Mesothelial cell of epicardium (in vitro differentiated cells): Measurements from ENCODE around the gene BOC. TPM values are rescaled to one million over a fixed set of nuclear protein-coding genes. Genes with fewer than 3 reads are reported as not detected.

Experiments
- DNase-seq, 2 experiments: peaks; one replicate each; pipeline ENCODE4 v3.0.0; 2021; ENCODE audit warnings: low spot score in 2 of 2; ENCODE audit not compliant: unreplicated experiment in 2 of 2
- H3K27ac Mint-ChIP-seq: 2 replicates; pipeline ENCODE4 v1.8.0; 2021; ENCODE audit warnings: mixed read lengths
- H3K27me3 Mint-ChIP-seq: 2 replicates; pipeline ENCODE4 v1.8.0; 2021; ENCODE audit warnings: low read depth, mixed read lengths
- H3K36me3 Mint-ChIP-seq: 2 replicates; pipeline ENCODE4 v1.8.0; 2021; ENCODE audit warnings: mixed read lengths
- H3K4me1 Mint-ChIP-seq: 2 replicates; pipeline ENCODE4 v1.8.0; 2021; ENCODE audit warnings: mixed read lengths
- H3K4me3 Mint-ChIP-seq: 2 replicates; pipeline ENCODE4 v1.8.0; 2021; ENCODE audit warnings: mild to moderate bottlenecking, moderate library complexity, mixed read lengths
- H3K9me3 Mint-ChIP-seq: 2 replicates; pipeline ENCODE4 v1.8.0; 2021; ENCODE audit warnings: mixed read lengths
- total RNA-seq: library from RNA; stranded (reverse); gene quantifications from 3 replicates; pipeline ENCODE4 v1.2.1, GENCODE V29; 2021
- TF ChIP-seq, protein P1 (sequence below): fragments of 200-600 bp; sonication (generic); IDR thresholded peaks from one replicate; pipeline ENCODE4 v1.5.0; 2021; ENCODE audit warnings: antibody characterized with exemption; ENCODE audit not compliant: unreplicated experiment

Gene BOC
- total RNA-seq, 1 donor from 2014 or later, result 85.3 TPM

DNA sequence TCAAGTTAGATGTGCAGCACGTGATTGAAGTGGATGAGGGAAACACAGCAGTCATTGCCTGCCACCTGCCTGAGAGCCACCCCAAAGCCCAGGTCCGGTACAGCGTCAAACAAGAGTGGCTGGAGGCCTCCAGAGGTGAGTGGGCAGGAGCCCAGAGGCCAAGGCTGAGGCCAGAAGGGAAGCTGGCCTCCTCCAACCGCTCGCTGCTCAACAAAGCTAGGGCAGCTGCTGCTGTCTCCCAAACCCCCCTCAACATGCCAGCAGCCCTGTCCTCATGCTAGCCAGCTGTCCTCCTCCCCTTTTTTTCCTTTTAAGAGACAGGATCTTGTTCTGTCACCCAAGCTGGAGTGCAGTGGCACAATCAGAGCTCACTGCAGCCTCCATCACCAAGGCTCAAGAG lies 57.0 kb downstream of the BOC start:
- Mint-ChIP-seq H3K27me3 (no peaks in the 10 kb centered on the region), H3K27ac (no peak overlapping the region), H3K9me3 (no peaks in the 10 kb centered on the region), H3K36me3 (peaks cover 33% of the 10 kb centered on the region), H3K4me1 (peaks cover 42% of the 10 kb centered on the region), H3K4me3 (no peak overlapping the region)
- TF ChIP-seq, protein P1, sequence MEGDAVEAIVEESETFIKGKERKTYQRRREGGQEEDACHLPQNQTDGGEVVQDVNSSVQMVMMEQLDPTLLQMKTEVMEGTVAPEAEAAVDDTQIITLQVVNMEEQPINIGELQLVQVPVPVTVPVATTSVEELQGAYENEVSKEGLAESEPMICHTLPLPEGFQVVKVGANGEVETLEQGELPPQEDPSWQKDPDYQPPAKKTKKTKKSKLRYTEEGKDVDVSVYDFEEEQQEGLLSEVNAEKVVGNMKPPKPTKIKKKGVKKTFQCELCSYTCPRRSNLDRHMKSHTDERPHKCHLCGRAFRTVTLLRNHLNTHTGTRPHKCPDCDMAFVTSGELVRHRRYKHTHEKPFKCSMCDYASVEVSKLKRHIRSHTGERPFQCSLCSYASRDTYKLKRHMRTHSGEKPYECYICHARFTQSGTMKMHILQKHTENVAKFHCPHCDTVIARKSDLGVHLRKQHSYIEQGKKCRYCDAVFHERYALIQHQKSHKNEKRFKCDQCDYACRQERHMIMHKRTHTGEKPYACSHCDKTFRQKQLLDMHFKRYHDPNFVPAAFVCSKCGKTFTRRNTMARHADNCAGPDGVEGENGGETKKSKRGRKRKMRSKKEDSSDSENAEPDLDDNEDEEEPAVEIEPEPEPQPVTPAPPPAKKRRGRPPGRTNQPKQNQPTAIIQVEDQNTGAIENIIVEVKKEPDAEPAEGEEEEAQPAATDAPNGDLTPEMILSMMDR, result no peak
- DNase-seq, result no peak

- no peak overlapping the region for H3K4me3 Mint-ChIP-seq
- no peaks in the 10 kb centered on the region for H3K9me3 Mint-ChIP-seq
- no peak for DNase-seq
- H3K27ac Mint-ChIP-seq, result no peak overlapping the region
- TF ChIP-seq, protein P1, result no peak
- peaks cover 38% of the 10 kb centered on the region for H3K36me3 Mint-ChIP-seq
- H3K4me1 Mint-ChIP-seq, result peaks cover 38% of the 10 kb centered on the region
- H3K27me3 Mint-ChIP-seq, result no peaks in the 10 kb centered on the region
Observed at GRCh38 chr3:113268942-113269341, 57.6 kb downstream of the BOC start.

GRCh38 chr3:113269661-113270060 lies 58.3 kb downstream of the BOC start:
- TF ChIP-seq, protein P1, result no peak
- Mint-ChIP-seq H3K9me3 (no peaks in the 10 kb centered on the region), H3K4me1 (peaks cover 30% of the 10 kb centered on the region), H3K27me3 (no peaks in the 10 kb centered on the region), H3K27ac (no peak overlapping the region), H3K36me3 (peaks cover 38% of the 10 kb centered on the region), H3K4me3 (no peak overlapping the region)
- no peak for DNase-seq

GRCh38 chr3:113270068-113270467 lies 58.7 kb downstream of the BOC start:
- Mint-ChIP-seq H3K9me3 (no peaks in the 10 kb centered on the region), H3K4me3 (no peak overlapping the region), H3K4me1 (peaks cover 29% of the 10 kb centered on the region), H3K36me3 (peaks cover 40% of the 10 kb centered on the region), H3K27ac (no peak overlapping the region), H3K27me3 (no peaks in the 10 kb centered on the region)
- DNase-seq, result no peak
- TF ChIP-seq, protein P1, result no peak

DNA sequence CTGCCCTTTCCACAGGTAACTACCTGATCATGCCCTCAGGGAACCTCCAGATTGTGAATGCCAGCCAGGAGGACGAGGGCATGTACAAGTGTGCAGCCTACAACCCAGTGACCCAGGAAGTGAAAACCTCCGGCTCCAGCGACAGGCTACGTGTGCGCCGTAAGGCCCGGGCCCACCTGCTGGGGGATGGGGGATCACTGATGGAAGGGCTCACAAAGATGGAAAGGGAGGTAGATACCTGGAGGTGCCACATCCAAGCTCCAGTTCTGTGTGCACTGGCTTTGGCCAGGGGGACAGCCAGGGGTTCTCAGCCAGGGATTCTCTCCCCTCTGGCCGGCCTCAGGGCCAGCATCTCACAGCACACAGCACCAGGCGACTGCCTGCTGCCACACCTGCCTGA lies 59.4 kb downstream of the BOC start:
- peaks cover 29% of the 10 kb centered on the region for H3K4me1 Mint-ChIP-seq
- no peaks in the 10 kb centered on the region for H3K9me3 Mint-ChIP-seq
- no peaks in the 10 kb centered on the region for H3K27me3 Mint-ChIP-seq
- H3K36me3 Mint-ChIP-seq, result peaks cover 40% of the 10 kb centered on the region
- TF ChIP-seq, protein P1, result no peak
- H3K27ac Mint-ChIP-seq, result no peak overlapping the region
- DNase-seq, result no peak
- H3K4me3 Mint-ChIP-seq, result no peak overlapping the region

DNA sequence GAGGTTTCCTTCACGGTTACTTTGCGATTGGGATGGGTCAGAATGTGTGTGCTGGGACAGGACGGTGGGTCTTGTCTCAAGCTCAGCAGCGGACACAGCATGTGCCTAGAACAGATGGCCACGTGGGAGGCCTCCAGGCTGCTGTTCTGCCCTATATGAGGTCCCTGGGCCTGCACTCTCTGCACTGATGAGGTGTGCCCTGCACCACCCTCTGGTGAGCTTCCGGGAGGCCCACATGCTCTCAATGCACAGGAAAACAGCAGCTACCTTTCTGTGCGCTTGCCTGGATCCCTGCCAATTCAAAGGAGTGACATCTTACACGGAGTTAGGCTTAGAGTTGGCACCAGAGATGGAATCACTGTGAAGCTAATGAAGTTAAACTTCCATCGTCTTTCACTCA lies 59.8 kb downstream of the BOC start:
- Mint-ChIP-seq H3K27ac (no peak overlapping the region), H3K9me3 (no peaks in the 10 kb centered on the region), H3K4me1 (peaks cover 29% of the 10 kb centered on the region), H3K27me3 (no peaks in the 10 kb centered on the region), H3K4me3 (no peak overlapping the region), H3K36me3 (peaks cover 42% of the 10 kb centered on the region)
- TF ChIP-seq, protein P1, result no peak
- no peak for DNase-seq
